ENCODE measurements around the gene KRTAP1-1. TPM values are rescaled to one million over a fixed set of nuclear protein-coding genes. Genes with fewer than 3 reads are reported as not detected.
"Not testable (repeated sequence)": the region's sequence is repeated elsewhere in the genome, so short reads cannot be mapped to it uniquely, and the experiment has no call there.

The KRTAP1-1 gene
- total RNA-seq, 4 donors from 2014 or later = not detected

GRCh38 chr17:41004397-41004796 lies 36.9 kb downstream of the KRTAP1-1 start:
- TF ChIP-seq CTCF (IDR thresholded peaks at IDR 0.05) = no peak
- no peak for DNase-seq (ENCODE audit: low spot score)
- no peak for ATAC-seq (ENCODE audit: low FRiP score)

- no peak for TF ChIP-seq CTCF (IDR thresholded peaks at IDR 0.05)
- DNase-seq (ENCODE audit: low spot score) (no peak), ATAC-seq (ENCODE audit: low FRiP score) (no peak)
Observed at GRCh38 chr17:41003926-41004325, 37.3 kb downstream of the KRTAP1-1 start.

- TF ChIP-seq CTCF (IDR thresholded peaks at IDR 0.05) = no peak
- DNase-seq (ENCODE audit: low spot score) (no peak), ATAC-seq (ENCODE audit: low FRiP score) (no peak)
Observed at GRCh38 chr17:41002814-41003213, 38.4 kb downstream of the KRTAP1-1 start.

GRCh38 chr17:41001795-41002194 lies 39.5 kb downstream of the KRTAP1-1 start:
- ATAC-seq (ENCODE audit: low FRiP score) = no peak
- DNase-seq (ENCODE audit: low spot score) = no peak
- no peak for TF ChIP-seq CTCF (IDR thresholded peaks at IDR 0.05)

GRCh38 chr17:40999563-40999962 lies 41.7 kb downstream of the KRTAP1-1 start, which contains the start of gene KRTAP3-2:
KRTAP3-2 (minus strand) TSS chr17:40999906; CDS start chr17:40999853, 53 bp downstream.
- not testable (repeated sequence) for DNase-seq (ENCODE audit: low spot score); ATAC-seq (ENCODE audit: low FRiP score)

GRCh38 chr17:40997361-40997760 lies 43.9 kb downstream of the KRTAP1-1 start:
- DNase-seq (ENCODE audit: low spot score) (no peak), ATAC-seq (ENCODE audit: low FRiP score) (no peak)
- no peak for TF ChIP-seq CTCF (IDR thresholded peaks at IDR 0.05)

GRCh38 chr17:40996829-40997228 lies 44.4 kb downstream of the KRTAP1-1 start:
- ATAC-seq (ENCODE audit: low FRiP score) (no peak), DNase-seq (ENCODE audit: low spot score) (no peak)
- no peak for TF ChIP-seq CTCF (IDR thresholded peaks at IDR 0.05)

- ATAC-seq (ENCODE audit: low FRiP score) (no peak), DNase-seq (ENCODE audit: low spot score) (no peak)
- no peak for TF ChIP-seq CTCF (IDR thresholded peaks at IDR 0.05)
Observed at GRCh38 chr17:40995116-40995515, 46.1 kb downstream of the KRTAP1-1 start.
